K562 (cell line): Measurements from ENCODE around the gene RAD21L1. TPM values are rescaled to one million over a fixed set of nuclear protein-coding genes. Genes with fewer than 3 reads are reported as not detected.

Experiments
- REST ChIP-seq, 2 experiments: fragments of 450-650 bp; formaldehyde crosslinking in 1 of 2; IDR thresholded peaks; 2 replicates each; pipeline versions ENCODE4 v1.4.0 to v1.6.1; 2014 to 2020; ENCODE audit warnings: mild to moderate bottlenecking in 2 of 2, borderline replicate concordance in 1 of 2, low read depth in 1 of 2
- ZBTB26 ChIP-seq: fragments of 450-650 bp; formaldehyde crosslinking; IDR thresholded peaks from 2 replicates; pipeline ENCODE4 v1.4.0; 2022; ENCODE audit warnings: missing genetic modification characterization
- ZEB2 ChIP-seq: fragments of 450-650 bp; IDR thresholded peaks from 2 replicates; pipeline ENCODE4 v1.6.1; 2016
- polyA plus RNA-seq, 8 experiments: library from polyadenylated mRNA; depleted of rRNA in 4 of 8; stranded (reverse) in 5 of 8; unstranded in 3 of 8; fragments of >200 nt; fragmentation: Nextera tagmentation in 2 of 8; fragmentation: Illumina TruSeq in 1 of 8; extraction: Ambion mirVana in 2 of 8; extraction: Trizol in 1 of 8; gene quantifications; 2 replicates each; pipeline versions ENCODE4 v1.2.1 to v1.2.3, GENCODE V29; 2011 to 2014; ENCODE audit warnings: inconsistent platforms in 1 of 8, missing spikeins in 1 of 8
- total RNA-seq, 7 experiments: library from RNA; depleted of rRNA in 6 of 7; stranded (reverse); fragments of >200 nt in 6 of 7; fragmentation: Illumina TruSeq in 2 of 7; extraction: Trizol in 2 of 7; gene quantifications; 2 replicates each; pipeline versions ENCODE4 v1.2.1 to v1.2.3, GENCODE V29; 2011 to 2021; ENCODE audit warnings: low replicate concordance in 1 of 7

The RAD21L1 gene
- total and polyA plus RNA-seq, 9 of the 15 experiments (the other 6 are each of a cell fraction or from before 2014, with no cell fraction given), result 0.17 to 1.7 (median 0.45) TPM; not detected in 1

GRCh38 chr20:1212023-1212422, 13.8 kb upstream of the RAD21L1 start (continued):
- TF ChIP-seq REST (IDR thresholded peaks at IDR 0.05; ENCODE audit: borderline replicate concordance) (no peak), REST (CRISPR knock-in tag; IDR thresholded peaks at IDR 0.05; ENCODE audit: low read depth) (no peak), ZBTB26 (CRISPR knock-in tag) (no peak), ZEB2 (no peak)
- TF ChIP-seq, all 486 proteins: peak for 8
